A549 (cell line): ENCODE measurements around the gene DCAF7. TPM values are rescaled to one million over a fixed set of nuclear protein-coding genes. Genes with fewer than 3 reads are reported as not detected.

Source experiments
- ATAC-seq, 2 experiments: fragments of 200-7000 bp in 1 of 2; fragments of >200 bp in 1 of 2; cut with Nextera tagmentation in 1 of 2; cut with Tn5 transposase in 1 of 2; 3 replicates each; pipeline versions ENCODE4 v1.8.0 to v1.9.1; 2018 to 2020; ENCODE audit warnings: mild to moderate bottlenecking in 1 of 2, moderate library complexity in 1 of 2
- CTCF ChIA-PET: fragments of 300-600 bp; sonication (Branson Sonifier 250); formaldehyde crosslinking; extraction: SDS; loops from one replicate; lab custom pipeline; 2021; ENCODE audit warnings: antibody characterized with exemption, inconsistent platforms; lab: Yijun Ruan, JAX
- POLR2A ChIA-PET: fragments of 350-600 bp; formaldehyde crosslinking; extraction: SDS; loops from one replicate; lab custom pipeline; 2021; ENCODE audit warnings: antibody characterized with exemption, inconsistent platforms; lab: Yijun Ruan, JAX
- DNase-seq, 2 experiments: peaks; one replicate each; pipeline versions ENCODE4 v3.0.0 to v3.0.0-alpha.2; 2011 to 2016; ENCODE audit warnings: low read depth in 1 of 2, low spot score in 1 of 2
- FAIRE-seq: peaks from 2 replicates; lab custom pipeline; 2011; peaks lifted over from hg19 to GRCh38; lab: Jason Lieb, UNC
- H3K27ac ChIP-seq, 2 experiments: fragments of >200 bp; sonication (Bioruptor Twin); formaldehyde crosslinking; 3 replicates each; pipeline ENCODE4 v1.5.1; 2016 to 2017
- H3K4me1 ChIP-seq: fragments of >200 bp; sonication (Bioruptor Twin); formaldehyde crosslinking; 3 replicates; pipeline ENCODE4 v1.6.1; 2016
- H3K4me2 ChIP-seq: fragments of >200 bp; sonication (Bioruptor Twin); formaldehyde crosslinking; 3 replicates; pipeline ENCODE4 v1.6.1; 2016
- H3K4me3 ChIP-seq: fragments of >200 bp; sonication (Bioruptor Twin); formaldehyde crosslinking; 3 replicates; pipeline ENCODE4 v1.5.1; 2016
- H3K9me3 ChIP-seq: fragments of >200 bp; sonication (Bioruptor Twin); formaldehyde crosslinking; 3 replicates; pipeline ENCODE4 v1.6.1; 2016
- BHLHE40 ChIP-seq: IDR thresholded peaks from 2 replicates; pipeline ENCODE4 v1.6.1; 2012; ENCODE audit warnings: low read depth, low read length, inconsistent platforms
- CBX8 ChIP-seq: fragments of 200-600 bp; sonication (generic); IDR thresholded peaks from 2 replicates; pipeline ENCODE4 v1.6.1; 2016
- CHD2 ChIP-seq: fragments of 150-350 bp; IDR thresholded peaks from 2 replicates; pipeline ENCODE4 v1.6.1; 2014; ENCODE audit warnings: low read length; ENCODE audit not compliant: partially characterized antibody
- EHF ChIP-seq: fragments of 250-450 bp; sonication (Bioruptor Pico); IDR thresholded peaks from 2 replicates; pipeline ENCODE4 v1.5.0; 2020; ENCODE audit warnings: mild to moderate bottlenecking
- FOXS1 ChIP-seq: fragments of 250-450 bp; sonication (Bioruptor Pico); IDR thresholded peaks from 2 replicates; pipeline ENCODE4 v1.5.0; 2020; ENCODE audit warnings: mild to moderate bottlenecking, moderate library complexity
- HOXB13 ChIP-seq: fragments of 250-450 bp; sonication (Bioruptor Pico); IDR thresholded peaks from 2 replicates; pipeline ENCODE4 v1.5.0; 2020; ENCODE audit warnings: low read depth, mild to moderate bottlenecking, moderate library complexity
- JUN ChIP-seq, 2 experiments: fragments of >200 bp; sonication (Bioruptor Twin); formaldehyde crosslinking; IDR thresholded peaks; 2 replicates in 1 of 2; 3 replicates in 1 of 2; pipeline ENCODE4 v1.6.1; 2016 to 2017
- JUNB ChIP-seq: fragments of >200 bp; sonication (Bioruptor Twin); formaldehyde crosslinking; IDR thresholded peaks from 2 replicates; pipeline ENCODE4 v1.6.1; 2016
- MAZ ChIP-seq: fragments of 150-350 bp; IDR thresholded peaks from 2 replicates; pipeline ENCODE4 v1.6.1; 2014; ENCODE audit warnings: antibody characterized with exemption, low read depth, low read length, borderline replicate concordance
- POLR2A ChIP-seq: IDR thresholded peaks from 2 replicates; pipeline ENCODE4 v1.6.1; 2012; ENCODE audit warnings: mild to moderate bottlenecking, low read length
- POLR2AphosphoS2 ChIP-seq: conservative IDR thresholded peaks from 2 replicates; pipeline ENCODE4 v1.6.1; 2012; ENCODE audit warnings: low read length, improper control_type of control experiment, inconsistent platforms
- RCOR1 ChIP-seq: fragments of 150-350 bp; IDR thresholded peaks from 2 replicates; pipeline ENCODE4 v1.6.1; 2014; ENCODE audit warnings: antibody characterized with exemption, low read length, low read depth
- RNF2 ChIP-seq: fragments of 200-600 bp; sonication (generic); IDR thresholded peaks from 2 replicates; pipeline ENCODE4 v1.6.1; 2016; ENCODE audit warnings: low read depth, mild to moderate bottlenecking, antibody characterized with exemption, moderate library complexity, borderline replicate concordance
- SMC3 ChIP-seq: fragments of >200 bp; sonication (Bioruptor Twin); formaldehyde crosslinking; IDR thresholded peaks from 3 replicates; pipeline ENCODE4 v1.6.1; 2018; ENCODE audit warnings: inconsistent platforms
- SREBF2 ChIP-seq: fragments of 450-650 bp; IDR thresholded peaks from 2 replicates; pipeline ENCODE4 v1.6.1; 2014; ENCODE audit warnings: mild to moderate bottlenecking, moderate library complexity
- ZC3H11A ChIP-seq: fragments of 450-650 bp; IDR thresholded peaks from 2 replicates; pipeline ENCODE4 v1.6.1; 2014; ENCODE audit warnings: antibody characterized with exemption, mild to moderate bottlenecking
- ZSCAN20 ChIP-seq: fragments of 250-450 bp; sonication (Bioruptor Pico); IDR thresholded peaks from 2 replicates; pipeline ENCODE4 v1.8.0; 2022; ENCODE audit warnings: mild to moderate bottlenecking, moderate library complexity
- WGBS: methylation state at CpG from one replicate; pipeline ENCODE4 v1.1.6; 2017; ENCODE audit errors: missing lambda C conversion rate; 5-methylcytosine and 5-hydroxymethylcytosine counted together
- polyA plus RNA-seq, 4 experiments: library from polyadenylated mRNA; depleted of rRNA in 3 of 4; stranded (reverse); fragments of >200 nt; fragmentation: RNase III in 1 of 4; extraction: RNeasy Plus Mini Kit Qiagen cat#74134 plus additional on column Dnase treatment in 1 of 4; gene quantifications; 2 replicates in 3 of 4; 3 replicates in 1 of 4; pipeline ENCODE4 v1.2.3, GENCODE V29; 2011 to 2017
- TF ChIP-seq, protein P1 (sequence below): fragments of >200 bp; sonication (Bioruptor Twin); formaldehyde crosslinking; IDR thresholded peaks from 3 replicates; pipeline ENCODE4 v1.5.1; 2016
- TF ChIP-seq, protein P2 (sequence below): IDR thresholded peaks from 2 replicates; pipeline ENCODE4 v1.6.1; 2012; ENCODE audit warnings: low read depth, borderline replicate concordance
- TF ChIP-seq, protein P3 (sequence below): fragments of 250-450 bp; sonication (Bioruptor Pico); IDR thresholded peaks from 2 replicates; pipeline ENCODE4 v1.5.0; 2021; ENCODE audit warnings: mild to moderate bottlenecking, moderate library complexity, borderline replicate concordance
- TF ChIP-seq, protein P4 (sequence below): fragments of 450-650 bp; IDR thresholded peaks from 2 replicates; pipeline ENCODE4 v1.6.1; 2014; ENCODE audit warnings: antibody characterized with exemption
- TF ChIP-seq, protein P5 (sequence below): fragments of 200-600 bp; sonication (generic); IDR thresholded peaks from 2 replicates; pipeline ENCODE4 v1.6.1; 2016; ENCODE audit warnings: antibody characterized with exemption, mild to moderate bottlenecking, moderate library complexity

DCAF7 gene
- polyA plus RNA-seq, 2 of the 4 experiments (the other 2 are of a cell fraction), result 37.9 to 51.4 TPM

DNA sequence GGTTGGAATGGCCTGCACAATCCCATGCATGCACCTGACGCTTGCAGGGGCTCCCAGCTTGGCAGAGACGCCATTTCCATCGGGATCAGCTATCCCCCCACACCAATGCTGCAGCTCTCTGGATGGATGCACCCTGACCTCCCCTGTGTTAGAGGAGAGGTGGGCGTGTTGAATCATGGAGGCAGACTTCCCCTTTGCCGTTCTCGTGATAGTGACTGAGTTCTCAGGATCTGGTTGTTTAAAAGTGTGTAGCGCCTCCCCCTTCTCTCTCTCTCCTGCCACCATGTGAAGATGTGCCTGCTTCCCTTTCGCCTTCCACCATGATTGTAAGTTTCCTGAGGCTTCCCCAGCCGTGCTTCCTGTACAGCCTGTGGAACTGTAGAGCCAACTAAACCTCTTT, 44.9 kb upstream of the DCAF7 start:
- peaks cover 16% of the 10 kb centered on the region; the same call in 2 of the 3 replicates for H3K9me3 ChIP-seq
- ChIA-PET POLR2A (no interaction called here), CTCF (interaction anchor here (0.9 to 2.5 kb wide), 6 partner anchors 8 to 107 kb away, joined by 3 to 13 read pairs (median 4); no protein-coding TSS in a partner anchor)
- DNase-seq (no peak), ATAC-seq (no peak), FAIRE-seq (no peak)
- H3K4me2 ChIP-seq, result no peak overlapping the region
- WGBS, result 17% methylated on average over 9 of the region's 9 CpGs
- TF ChIP-seq POLR2A (no peak), ZSCAN20 (CRISPR knock-in tag) (no peak), EHF (CRISPR knock-in tag) (no peak), CBX8 (no peak), BHLHE40 (no peak), MAZ (no peak), RCOR1 (no peak), SMC3 (no peak), SREBF2 (no peak), ZC3H11A (no peak)
- TF ChIP-seq, protein P1, sequence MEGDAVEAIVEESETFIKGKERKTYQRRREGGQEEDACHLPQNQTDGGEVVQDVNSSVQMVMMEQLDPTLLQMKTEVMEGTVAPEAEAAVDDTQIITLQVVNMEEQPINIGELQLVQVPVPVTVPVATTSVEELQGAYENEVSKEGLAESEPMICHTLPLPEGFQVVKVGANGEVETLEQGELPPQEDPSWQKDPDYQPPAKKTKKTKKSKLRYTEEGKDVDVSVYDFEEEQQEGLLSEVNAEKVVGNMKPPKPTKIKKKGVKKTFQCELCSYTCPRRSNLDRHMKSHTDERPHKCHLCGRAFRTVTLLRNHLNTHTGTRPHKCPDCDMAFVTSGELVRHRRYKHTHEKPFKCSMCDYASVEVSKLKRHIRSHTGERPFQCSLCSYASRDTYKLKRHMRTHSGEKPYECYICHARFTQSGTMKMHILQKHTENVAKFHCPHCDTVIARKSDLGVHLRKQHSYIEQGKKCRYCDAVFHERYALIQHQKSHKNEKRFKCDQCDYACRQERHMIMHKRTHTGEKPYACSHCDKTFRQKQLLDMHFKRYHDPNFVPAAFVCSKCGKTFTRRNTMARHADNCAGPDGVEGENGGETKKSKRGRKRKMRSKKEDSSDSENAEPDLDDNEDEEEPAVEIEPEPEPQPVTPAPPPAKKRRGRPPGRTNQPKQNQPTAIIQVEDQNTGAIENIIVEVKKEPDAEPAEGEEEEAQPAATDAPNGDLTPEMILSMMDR, result no peak
- TF ChIP-seq, protein P2, sequence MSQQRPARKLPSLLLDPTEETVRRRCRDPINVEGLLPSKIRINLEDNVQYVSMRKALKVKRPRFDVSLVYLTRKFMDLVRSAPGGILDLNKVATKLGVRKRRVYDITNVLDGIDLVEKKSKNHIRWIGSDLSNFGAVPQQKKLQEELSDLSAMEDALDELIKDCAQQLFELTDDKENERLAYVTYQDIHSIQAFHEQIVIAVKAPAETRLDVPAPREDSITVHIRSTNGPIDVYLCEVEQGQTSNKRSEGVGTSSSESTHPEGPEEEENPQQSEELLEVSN, result no peak
- TF ChIP-seq, protein P3, sequence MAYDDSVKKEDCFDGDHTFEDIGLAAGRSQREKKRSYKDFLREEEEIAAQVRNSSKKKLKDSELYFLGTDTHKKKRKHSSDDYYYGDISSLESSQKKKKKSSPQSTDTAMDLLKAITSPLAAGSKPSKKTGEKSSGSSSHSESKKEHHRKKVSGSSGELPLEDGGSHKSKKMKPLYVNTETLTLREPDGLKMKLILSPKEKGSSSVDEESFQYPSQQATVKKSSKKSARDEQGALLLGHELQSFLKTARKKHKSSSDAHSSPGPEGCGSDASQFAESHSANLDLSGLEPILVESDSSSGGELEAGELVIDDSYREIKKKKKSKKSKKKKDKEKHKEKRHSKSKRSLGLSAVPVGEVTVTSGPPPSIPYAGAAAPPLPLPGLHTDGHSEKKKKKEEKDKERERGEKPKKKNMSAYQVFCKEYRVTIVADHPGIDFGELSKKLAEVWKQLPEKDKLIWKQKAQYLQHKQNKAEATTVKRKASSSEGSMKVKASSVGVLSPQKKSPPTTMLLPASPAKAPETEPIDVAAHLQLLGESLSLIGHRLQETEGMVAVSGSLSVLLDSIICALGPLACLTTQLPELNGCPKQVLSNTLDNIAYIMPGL, result no peak
- H3K27ac ChIP-seq, result no peak overlapping the region
- no peaks in the 10 kb centered on the region for H3K4me1 ChIP-seq
- no peak overlapping the region for H3K4me3 ChIP-seq

DNA sequence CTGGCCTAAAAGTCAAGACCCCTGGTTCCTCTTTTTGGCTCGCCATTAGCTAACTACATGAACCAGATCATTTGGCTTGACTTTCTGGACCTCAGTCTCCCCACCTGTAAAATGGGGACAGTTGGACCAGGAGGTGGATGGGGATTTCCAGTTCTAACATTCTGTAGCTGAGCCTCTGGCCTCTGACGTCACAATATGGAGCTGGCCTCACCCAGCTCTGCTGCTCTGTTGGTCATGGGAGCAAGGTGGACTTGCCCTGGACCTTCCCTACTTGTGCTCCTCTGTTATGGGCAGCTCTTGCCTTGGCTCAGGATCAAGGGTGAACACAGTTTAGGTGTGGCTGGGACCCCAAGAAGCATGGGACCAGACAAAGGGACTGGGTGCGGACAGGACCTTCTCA, 43.6 kb upstream of the DCAF7 start:
- DNase-seq (no peak), ATAC-seq (no peak), FAIRE-seq (no peak)
- Histone ChIP-seq H3K9me3 (peaks cover 16% of the 10 kb centered on the region; the same call in 2 of the 3 replicates), H3K4me2 (no peak overlapping the region), H3K4me3 (no peak overlapping the region), H3K4me1 (no peaks in the 10 kb centered on the region), H3K27ac (no peak overlapping the region)
- ChIA-PET CTCF (interaction anchor here (1.0 to 2.5 kb wide), 3 partner anchors 10 to 28 kb away, joined by 3 to 13 read pairs (median 5); no protein-coding TSS in a partner anchor), POLR2A (no interaction called here)
- WGBS, result 28% methylated on average over 3 of the region's 3 CpGs
- TF ChIP-seq HOXB13 (CRISPR knock-in tag) (no peak), JUN (IDR thresholded peaks at IDR 0.05) (no peak), POLR2AphosphoS2 (no peak), RNF2 (no peak), FOXS1 (CRISPR knock-in tag) (no peak), JUNB (no peak), CHD2 (no peak)
- TF ChIP-seq, protein P4, sequence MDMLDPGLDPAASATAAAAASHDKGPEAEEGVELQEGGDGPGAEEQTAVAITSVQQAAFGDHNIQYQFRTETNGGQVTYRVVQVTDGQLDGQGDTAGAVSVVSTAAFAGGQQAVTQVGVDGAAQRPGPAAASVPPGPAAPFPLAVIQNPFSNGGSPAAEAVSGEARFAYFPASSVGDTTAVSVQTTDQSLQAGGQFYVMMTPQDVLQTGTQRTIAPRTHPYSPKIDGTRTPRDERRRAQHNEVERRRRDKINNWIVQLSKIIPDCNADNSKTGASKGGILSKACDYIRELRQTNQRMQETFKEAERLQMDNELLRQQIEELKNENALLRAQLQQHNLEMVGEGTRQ, result no peak
- TF ChIP-seq, protein P5, sequence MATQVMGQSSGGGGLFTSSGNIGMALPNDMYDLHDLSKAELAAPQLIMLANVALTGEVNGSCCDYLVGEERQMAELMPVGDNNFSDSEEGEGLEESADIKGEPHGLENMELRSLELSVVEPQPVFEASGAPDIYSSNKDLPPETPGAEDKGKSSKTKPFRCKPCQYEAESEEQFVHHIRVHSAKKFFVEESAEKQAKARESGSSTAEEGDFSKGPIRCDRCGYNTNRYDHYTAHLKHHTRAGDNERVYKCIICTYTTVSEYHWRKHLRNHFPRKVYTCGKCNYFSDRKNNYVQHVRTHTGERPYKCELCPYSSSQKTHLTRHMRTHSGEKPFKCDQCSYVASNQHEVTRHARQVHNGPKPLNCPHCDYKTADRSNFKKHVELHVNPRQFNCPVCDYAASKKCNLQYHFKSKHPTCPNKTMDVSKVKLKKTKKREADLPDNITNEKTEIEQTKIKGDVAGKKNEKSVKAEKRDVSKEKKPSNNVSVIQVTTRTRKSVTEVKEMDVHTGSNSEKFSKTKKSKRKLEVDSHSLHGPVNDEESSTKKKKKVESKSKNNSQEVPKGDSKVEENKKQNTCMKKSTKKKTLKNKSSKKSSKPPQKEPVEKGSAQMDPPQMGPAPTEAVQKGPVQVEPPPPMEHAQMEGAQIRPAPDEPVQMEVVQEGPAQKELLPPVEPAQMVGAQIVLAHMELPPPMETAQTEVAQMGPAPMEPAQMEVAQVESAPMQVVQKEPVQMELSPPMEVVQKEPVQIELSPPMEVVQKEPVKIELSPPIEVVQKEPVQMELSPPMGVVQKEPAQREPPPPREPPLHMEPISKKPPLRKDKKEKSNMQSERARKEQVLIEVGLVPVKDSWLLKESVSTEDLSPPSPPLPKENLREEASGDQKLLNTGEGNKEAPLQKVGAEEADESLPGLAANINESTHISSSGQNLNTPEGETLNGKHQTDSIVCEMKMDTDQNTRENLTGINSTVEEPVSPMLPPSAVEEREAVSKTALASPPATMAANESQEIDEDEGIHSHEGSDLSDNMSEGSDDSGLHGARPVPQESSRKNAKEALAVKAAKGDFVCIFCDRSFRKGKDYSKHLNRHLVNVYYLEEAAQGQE, result no peak
